Activated CD4-positive, alpha-beta T cell treated with anti-CD3 and anti-CD28 coated beads, Interleukin-2, amount 10 ng/mL, durations not matched to agents 7 days and 5 days (primary cell): Measurements from ENCODE around the gene SNX3. TPM values are rescaled to one million over a fixed set of nuclear protein-coding genes. Genes with fewer than 3 reads are reported as not detected.

Source experiments
- CTCF ChIA-PET: fragments of 350-600 bp; sonication (Branson Sonifier 250); formaldehyde crosslinking; loops from one replicate; lab custom pipeline; 2021; ENCODE audit warnings: antibody characterized with exemption; lab: Charles Lee
- POLR2A ChIA-PET: fragments of 350-600 bp; sonication (Branson Sonifier 250); formaldehyde crosslinking; loops from one replicate; lab custom pipeline; 2021; ENCODE audit warnings: antibody characterized with exemption; lab: Charles Lee
- DNase-seq: peaks from one replicate; pipeline ENCODE4 v3.0.0-alpha.2; 2020
- H3K27ac Mint-ChIP-seq: one replicate; pipeline ENCODE4 v1.8.0; 2021; ENCODE audit warnings: mild to moderate bottlenecking, moderate library complexity, mixed read lengths
- H3K27me3 Mint-ChIP-seq: one replicate; pipeline ENCODE4 v1.8.0; 2021; ENCODE audit warnings: mixed read lengths
- H3K36me3 Mint-ChIP-seq: one replicate; pipeline ENCODE4 v1.8.0; 2021; ENCODE audit warnings: low read depth, mixed read lengths
- H3K4me1 Mint-ChIP-seq: one replicate; pipeline ENCODE4 v1.8.0; 2021; ENCODE audit warnings: mixed read lengths
- H3K4me3 Mint-ChIP-seq: one replicate; pipeline ENCODE4 v1.8.0; 2021; ENCODE audit warnings: mild to moderate bottlenecking, moderate library complexity, mixed read lengths
- H3K9me3 Mint-ChIP-seq: one replicate; pipeline ENCODE4 v1.8.0; 2021; ENCODE audit warnings: mixed read lengths
- total RNA-seq, 2 experiments: library from RNA; stranded (reverse); gene quantifications; one replicate each; pipeline ENCODE4 v1.2.3, GENCODE V29; 2021

Gene SNX3
- total RNA-seq, 2 experiments from 2014 or later, result 84.6 to 116 TPM

- H3K27me3 Mint-ChIP-seq, result peaks cover 19% of the 10 kb centered on the region
- ChIA-PET POLR2A (no interaction called here), CTCF (no interaction called here)
- H3K4me3 Mint-ChIP-seq, result no peak overlapping the region
- H3K9me3 Mint-ChIP-seq, result no peaks in the 10 kb centered on the region
- H3K36me3 Mint-ChIP-seq, result no peaks in the 10 kb centered on the region
- H3K4me1 Mint-ChIP-seq, result no peaks in the 10 kb centered on the region
- no peak for DNase-seq
- no peak overlapping the region for H3K27ac Mint-ChIP-seq
Measured at GRCh38 chr6:108195209-108195608, 65.6 kb downstream of the SNX3 start.

- H3K36me3 Mint-ChIP-seq, result no peaks in the 10 kb centered on the region
- ChIA-PET POLR2A (no interaction called here), CTCF (no interaction called here)
- no peak overlapping the region for H3K27ac Mint-ChIP-seq
- peaks cover 21% of the 10 kb centered on the region for H3K27me3 Mint-ChIP-seq
- no peaks in the 10 kb centered on the region for H3K9me3 Mint-ChIP-seq
- no peaks in the 10 kb centered on the region for H3K4me1 Mint-ChIP-seq
- H3K4me3 Mint-ChIP-seq, result no peak overlapping the region
- DNase-seq, result no peak
Measured at GRCh38 chr6:108194503-108194902, 66.3 kb downstream of the SNX3 start.

GRCh38 chr6:108193835-108194234, 67.0 kb downstream of the SNX3 start:
- H3K4me1 Mint-ChIP-seq, result no peaks in the 10 kb centered on the region
- no peak overlapping the region for H3K4me3 Mint-ChIP-seq
- no peak overlapping the region for H3K27ac Mint-ChIP-seq
- no peak for DNase-seq
- H3K36me3 Mint-ChIP-seq, result no peaks in the 10 kb centered on the region
- POLR2A ChIA-PET, result no interaction called here
- peaks cover 27% of the 10 kb centered on the region for H3K27me3 Mint-ChIP-seq
- CTCF ChIA-PET, result no interaction called here
- H3K9me3 Mint-ChIP-seq, result no peaks in the 10 kb centered on the region

- no peaks in the 10 kb centered on the region for H3K36me3 Mint-ChIP-seq
- H3K4me3 Mint-ChIP-seq, result no peak overlapping the region
- H3K27me3 Mint-ChIP-seq, result peaks cover 30% of the 10 kb centered on the region
- ChIA-PET CTCF (interaction anchor here (0.6 kb wide), 1 partner anchor 404 kb away, joined by 3 read pairs; no protein-coding TSS in a partner anchor), POLR2A (no interaction called here)
- H3K9me3 Mint-ChIP-seq, result no peaks in the 10 kb centered on the region
- no peak overlapping the region for H3K27ac Mint-ChIP-seq
- no peak for DNase-seq
- no peaks in the 10 kb centered on the region for H3K4me1 Mint-ChIP-seq
Measured at GRCh38 chr6:108193131-108193530, 67.7 kb downstream of the SNX3 start.

GRCh38 chr6:108187519-108187918, 73.3 kb downstream of the SNX3 start:
- ChIA-PET CTCF (interaction anchor here (0.6 kb wide), 1 partner anchor 312 kb away, joined by 3 read pairs; no protein-coding TSS in a partner anchor), POLR2A (interaction anchor here (0.6 kb wide), 1 partner anchor 304 kb away, joined by 3 read pairs; no protein-coding TSS in a partner anchor)
- no peaks in the 10 kb centered on the region for H3K4me1 Mint-ChIP-seq
- H3K27me3 Mint-ChIP-seq, result peaks cover 38% of the 10 kb centered on the region
- H3K4me3 Mint-ChIP-seq, result no peak overlapping the region
- no peak for DNase-seq
- H3K27ac Mint-ChIP-seq, result no peak overlapping the region
- H3K9me3 Mint-ChIP-seq, result no peaks in the 10 kb centered on the region
- H3K36me3 Mint-ChIP-seq, result no peaks in the 10 kb centered on the region

GRCh38 chr6:108186226-108186625, 74.6 kb downstream of the SNX3 start:
- POLR2A ChIA-PET, result no interaction called here
- no peaks in the 10 kb centered on the region for H3K36me3 Mint-ChIP-seq
- H3K4me3 Mint-ChIP-seq, result no peak overlapping the region
- peaks cover 40% of the 10 kb centered on the region for H3K27me3 Mint-ChIP-seq
- DNase-seq, result no peak
- no peaks in the 10 kb centered on the region for H3K4me1 Mint-ChIP-seq
- no peaks in the 10 kb centered on the region for H3K9me3 Mint-ChIP-seq
- no peak overlapping the region for H3K27ac Mint-ChIP-seq
- CTCF ChIA-PET, result interaction anchor here (1.5 kb wide), 1 partner anchor 11 kb away, joined by 4 read pairs; no protein-coding TSS in a partner anchor

- Mint-ChIP-seq H3K36me3 (peaks cover 1% of the 10 kb centered on the region), H3K27ac (no peak overlapping the region), H3K4me1 (peaks cover 6% of the 10 kb centered on the region), H3K9me3 (no peaks in the 10 kb centered on the region), H3K4me3 (no peak overlapping the region), H3K27me3 (peaks cover 62% of the 10 kb centered on the region)
- no peak for DNase-seq
- CTCF ChIA-PET, result interaction anchor here (0.7 kb wide), 1 partner anchor 41 kb away, joined by 3 read pairs; no protein-coding TSS in a partner anchor
- POLR2A ChIA-PET, result no interaction called here
Measured at GRCh38 chr6:108180776-108181175, 80.1 kb downstream of the SNX3 start.

- Mint-ChIP-seq H3K36me3 (peaks cover 1% of the 10 kb centered on the region), H3K27me3 (peaks cover 65% of the 10 kb centered on the region), H3K9me3 (no peaks in the 10 kb centered on the region), H3K27ac (no peak overlapping the region), H3K4me1 (peaks cover 11% of the 10 kb centered on the region), H3K4me3 (no peak overlapping the region)
- DNase-seq, result no peak
- CTCF ChIA-PET, result interaction anchor here (1.3 kb wide), 1 partner anchor 60 kb away, joined by 3 read pairs; no protein-coding TSS in a partner anchor
- POLR2A ChIA-PET, result no interaction called here
Measured at GRCh38 chr6:108180266-108180665, 80.6 kb downstream of the SNX3 start.

GRCh38 chr6:108179741-108180140, 81.1 kb downstream of the SNX3 start:
- Mint-ChIP-seq H3K9me3 (no peaks in the 10 kb centered on the region), H3K27me3 (peaks cover 67% of the 10 kb centered on the region), H3K4me1 (peaks cover 12% of the 10 kb centered on the region), H3K27ac (no peak overlapping the region), H3K36me3 (peaks cover 1% of the 10 kb centered on the region), H3K4me3 (no peak overlapping the region)
- DNase-seq, result no peak
- ChIA-PET POLR2A (no interaction called here), CTCF (interaction anchor here (1.3 kb wide), 1 partner anchor 59 kb away, joined by 3 read pairs; no protein-coding TSS in a partner anchor)

- Mint-ChIP-seq H3K27ac (no peak overlapping the region), H3K9me3 (no peaks in the 10 kb centered on the region), H3K27me3 (peaks cover 89% of the 10 kb centered on the region), H3K4me3 (no peak overlapping the region), H3K4me1 (peaks cover 13% of the 10 kb centered on the region), H3K36me3 (peaks cover 1% of the 10 kb centered on the region)
- DNase-seq, result no peak
- POLR2A ChIA-PET, result no interaction called here
- CTCF ChIA-PET, result interaction anchor here (0.9 to 1.5 kb wide), 3 partner anchors 18 to 62 kb away, joined by 3 to 7 read pairs (median 3); no protein-coding TSS in a partner anchor
Measured at GRCh38 chr6:108176281-108177089, 84.4 kb downstream of the SNX3 start.

- H3K4me3 Mint-ChIP-seq, result no peak overlapping the region
- CTCF ChIA-PET, result interaction anchor here (1.2 to 1.5 kb wide), 2 partner anchors 11 to 17 kb away, joined by 4 to 7 read pairs; no protein-coding TSS in a partner anchor
- H3K9me3 Mint-ChIP-seq, result no peaks in the 10 kb centered on the region
- peaks cover 13% of the 10 kb centered on the region for H3K4me1 Mint-ChIP-seq
- peaks cover 93% of the 10 kb centered on the region for H3K27me3 Mint-ChIP-seq
- no peak for DNase-seq
- no peak overlapping the region for H3K27ac Mint-ChIP-seq
- peaks cover 4% of the 10 kb centered on the region for H3K36me3 Mint-ChIP-seq
- POLR2A ChIA-PET, result no interaction called here
Measured at GRCh38 chr6:108175592-108176279, 85.1 kb downstream of the SNX3 start.

- ChIA-PET CTCF (interaction anchor here (1.2 to 1.5 kb wide), 2 partner anchors 11 to 16 kb away, joined by 4 to 7 read pairs; no protein-coding TSS in a partner anchor), POLR2A (no interaction called here)
- no peak for DNase-seq
- Mint-ChIP-seq H3K27me3 (peaks cover 92% of the 10 kb centered on the region), H3K27ac (no peak overlapping the region), H3K4me3 (no peak overlapping the region), H3K9me3 (no peaks in the 10 kb centered on the region), H3K36me3 (peaks cover 4% of the 10 kb centered on the region), H3K4me1 (peaks cover 13% of the 10 kb centered on the region)
Measured at GRCh38 chr6:108175176-108175591, 85.7 kb downstream of the SNX3 start.
